Skeletal muscle tissue (tissue), 4 donors: ENCODE results near the gene ARHGAP42. TPM values are rescaled to one million over a fixed set of nuclear protein-coding genes. Genes with fewer than 3 reads are reported as not detected.

Source experiments
- H3K27ac ChIP-seq: one replicate; pipeline ENCODE4 v1.7.0; 2013; ENCODE audit warnings: mild to moderate bottlenecking, low read depth, low read length, inconsistent platforms
- H3K27me3 ChIP-seq, 3 donors: one replicate each; pipeline ENCODE4 v1.7.0; 2013; ENCODE audit warnings: low read length in 3 of 3; ENCODE audit not compliant: control insufficient read depth in 3 of 3, insufficient read depth in 3 of 3
- H3K36me3 ChIP-seq, 3 donors: one replicate each; pipeline ENCODE4 v1.7.0; 2013; ENCODE audit warnings: low read length in 3 of 3; ENCODE audit not compliant: control insufficient read depth in 3 of 3, insufficient read depth in 3 of 3
- H3K4me1 ChIP-seq, 3 donors: one replicate each; pipeline ENCODE4 v1.7.0; 2013; ENCODE audit warnings: low read length in 3 of 3, mild to moderate bottlenecking in 3 of 3; ENCODE audit not compliant: control insufficient read depth in 3 of 3, insufficient read depth in 3 of 3
- H3K4me3 ChIP-seq, 3 donors: one replicate each; pipeline ENCODE4 v1.7.0; 2013; ENCODE audit warnings: low read length in 3 of 3
- H3K9ac ChIP-seq, 3 donors: one replicate each; pipeline ENCODE4 v1.7.0; 2013; ENCODE audit warnings: low read length in 3 of 3, mild to moderate bottlenecking in 3 of 3, moderate library complexity in 2 of 3, low read depth in 1 of 3
- H3K9me3 ChIP-seq, 3 donors: one replicate each; pipeline ENCODE4 v1.7.0; 2013; ENCODE audit warnings: low read length in 3 of 3; ENCODE audit not compliant: control insufficient read depth in 3 of 3
- total RNA-seq: library from RNA; depleted of rRNA; stranded (reverse); fragments of >200 nt; gene quantifications from one replicate; pipeline ENCODE4 v1.2.3, GENCODE V29; 2014
- donor health status: Osteomylitis.

Gene ARHGAP42
- total RNA-seq, 1 donor from 2014 or later, result 23.5 TPM

- Histone ChIP-seq H3K9ac (no peak overlapping the region), H3K27me3 (no peaks in the 10 kb centered on the region), H3K36me3 (no peaks in the 10 kb centered on the region), H3K4me3 (no peak overlapping the region), H3K9me3 (no peaks in the 10 kb centered on the region), H3K4me1 (peaks cover 2 to 6% (median 4%) of the 10 kb centered on the region in 3 donors), H3K27ac (no peak overlapping the region)
These were observed 5.0 kb downstream of the ARHGAP42 start for GRCh38 chr11:100691896-100692653.

GRCh38 chr11:100695911-100696310 is 8.8 kb downstream of the ARHGAP42 start:
- Histone ChIP-seq H3K27me3 (no peaks in the 10 kb centered on the region), H3K4me3 (no peak overlapping the region), H3K9me3 (no peaks in the 10 kb centered on the region), H3K4me1 (peaks cover 0 to 2% (median 0%) of the 10 kb centered on the region in 3 donors), H3K27ac (no peak overlapping the region), H3K9ac (no peak overlapping the region), H3K36me3 (no peaks in the 10 kb centered on the region)

- no peaks in the 10 kb centered on the region for H3K27me3 ChIP-seq
- H3K9ac ChIP-seq, result no peak overlapping the region
- H3K36me3 ChIP-seq, result no peaks in the 10 kb centered on the region
- no peaks in the 10 kb centered on the region for H3K9me3 ChIP-seq
- H3K4me1 ChIP-seq, result no peaks in the 10 kb centered on the region
- H3K4me3 ChIP-seq, result no peak overlapping the region
- no peak overlapping the region for H3K27ac ChIP-seq
These were observed 16.1 kb downstream of the ARHGAP42 start for GRCh38 chr11:100703139-100703538.

DNA sequence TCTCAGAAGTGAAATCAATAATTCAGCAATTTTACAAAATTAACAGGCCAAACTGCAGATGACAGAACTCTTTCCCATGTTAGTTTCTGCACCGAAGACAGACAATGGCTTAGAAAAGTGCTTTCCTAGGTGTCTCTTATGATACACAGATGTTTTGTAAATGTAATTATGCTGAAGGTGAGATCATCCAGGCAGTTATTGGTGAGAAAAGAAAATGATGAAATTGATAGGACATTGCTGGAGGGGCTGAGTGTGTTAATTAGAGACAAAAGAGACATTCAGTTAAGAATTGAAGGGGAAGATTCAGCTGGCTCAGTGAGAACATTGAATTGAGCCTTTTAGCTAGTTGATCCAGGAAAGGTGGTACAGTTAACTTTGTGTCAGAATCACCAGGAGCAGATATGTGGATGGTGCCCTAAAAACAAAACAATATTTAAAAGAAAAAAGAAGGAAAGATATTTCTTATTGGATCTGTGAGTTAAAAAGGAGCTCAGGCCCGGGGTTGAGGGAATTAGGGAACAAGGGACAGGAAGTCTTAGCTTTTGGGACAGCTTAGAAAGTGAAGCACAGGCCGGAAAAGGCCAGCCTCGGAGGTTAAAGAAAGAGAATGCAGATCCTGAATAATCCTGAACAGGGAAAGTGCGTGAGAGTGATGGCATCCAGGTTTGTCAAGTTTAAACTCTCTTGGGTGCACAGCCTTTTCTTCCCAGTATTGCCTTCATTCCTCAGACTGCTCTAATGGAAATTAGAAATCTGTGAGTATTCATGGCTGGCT is 16.9 kb downstream of the ARHGAP42 start:
- no peak overlapping the region for H3K27ac ChIP-seq
- H3K9ac ChIP-seq, result no peak overlapping the region
- H3K27me3 ChIP-seq, result no peaks in the 10 kb centered on the region
- no peaks in the 10 kb centered on the region for H3K9me3 ChIP-seq
- no peak overlapping the region for H3K4me3 ChIP-seq
- H3K36me3 ChIP-seq, result no peaks in the 10 kb centered on the region
- no peaks in the 10 kb centered on the region for H3K4me1 ChIP-seq

DNA sequence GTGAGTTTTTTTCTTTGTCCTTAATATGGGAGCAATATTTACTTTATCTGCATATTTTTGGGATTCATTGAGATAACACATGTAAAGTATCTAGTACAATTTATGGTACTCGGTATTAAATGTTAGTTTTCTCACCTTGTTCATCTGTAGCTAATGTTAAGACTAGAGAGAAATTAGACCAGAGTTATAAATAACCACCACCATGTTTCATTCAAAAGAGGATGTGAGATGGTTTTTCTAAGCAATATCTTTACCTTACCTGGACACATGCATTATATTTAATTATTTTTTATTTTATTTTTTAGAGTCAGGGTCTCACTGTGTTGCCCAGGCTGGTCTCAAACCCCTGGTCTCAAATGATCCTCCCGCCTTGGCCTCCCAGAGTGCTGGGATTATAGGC is 18.4 kb downstream of the ARHGAP42 start:
- no peaks in the 10 kb centered on the region for H3K4me1 ChIP-seq
- H3K9me3 ChIP-seq, result no peaks in the 10 kb centered on the region
- no peaks in the 10 kb centered on the region for H3K36me3 ChIP-seq
- H3K9ac ChIP-seq, result no peak overlapping the region
- no peak overlapping the region for H3K4me3 ChIP-seq
- no peaks in the 10 kb centered on the region for H3K27me3 ChIP-seq
- H3K27ac ChIP-seq, result no peak overlapping the region

DNA sequence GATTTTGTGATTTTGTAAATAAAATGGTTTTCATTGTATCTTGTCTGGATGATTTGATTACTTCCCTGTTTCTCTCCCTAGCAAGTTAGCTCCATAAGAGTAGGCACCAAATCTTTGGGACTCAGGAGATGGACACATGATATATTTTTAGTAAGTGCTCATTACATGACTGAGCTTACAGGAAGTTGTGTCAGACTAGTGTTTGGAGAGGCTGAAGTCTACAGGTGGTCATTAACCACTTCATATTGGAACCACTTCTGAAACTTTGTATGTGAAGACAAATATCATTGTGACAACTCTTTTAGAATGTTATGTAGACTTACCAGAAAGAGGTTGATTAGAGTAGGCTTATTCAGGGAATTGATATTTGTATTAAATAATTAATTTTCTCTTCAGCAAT is 19.1 kb downstream of the ARHGAP42 start:
- Histone ChIP-seq H3K27ac (no peak overlapping the region), H3K27me3 (no peaks in the 10 kb centered on the region), H3K36me3 (no peaks in the 10 kb centered on the region), H3K4me1 (no peaks in the 10 kb centered on the region), H3K9me3 (no peaks in the 10 kb centered on the region), H3K4me3 (no peak overlapping the region), H3K9ac (no peak overlapping the region)

DNA sequence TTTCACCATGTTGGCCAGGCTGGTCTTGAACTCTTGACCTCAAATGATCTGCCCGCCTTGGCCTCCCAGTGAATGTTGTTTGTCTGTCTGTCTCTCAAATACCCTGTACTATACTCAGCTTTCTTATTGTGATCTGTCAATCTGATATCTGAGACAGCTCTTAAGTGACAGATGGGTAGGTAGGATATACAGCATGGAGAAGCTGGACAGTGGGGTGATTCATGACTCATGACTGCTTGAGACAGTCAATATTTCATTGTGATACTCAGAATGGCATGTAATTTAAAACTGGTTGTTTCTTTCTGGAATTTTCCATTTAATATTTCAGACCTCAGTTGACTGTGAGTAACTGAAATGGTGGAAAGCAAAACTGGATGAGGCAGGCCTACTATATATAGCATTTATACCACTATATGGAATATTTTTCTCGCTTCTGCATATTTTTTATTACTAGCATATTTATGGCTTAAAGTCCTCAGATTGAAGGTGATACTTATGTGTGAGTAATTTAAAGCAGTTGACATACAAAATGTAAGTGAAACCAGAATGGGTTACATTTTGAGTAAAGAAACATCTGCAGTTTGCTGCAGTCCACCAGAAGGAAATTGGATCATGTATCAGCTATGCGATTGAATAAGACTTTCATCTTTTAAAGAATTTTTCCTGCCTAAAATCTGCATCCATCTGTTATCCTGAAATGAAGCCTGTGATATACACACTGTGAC is 22.3 kb downstream of the ARHGAP42 start:
- Histone ChIP-seq H3K9me3 (no peaks in the 10 kb centered on the region), H3K9ac (no peak overlapping the region), H3K27ac (no peak overlapping the region), H3K36me3 (no peaks in the 10 kb centered on the region), H3K4me1 (no peaks in the 10 kb centered on the region), H3K4me3 (no peak overlapping the region), H3K27me3 (no peaks in the 10 kb centered on the region)

DNA sequence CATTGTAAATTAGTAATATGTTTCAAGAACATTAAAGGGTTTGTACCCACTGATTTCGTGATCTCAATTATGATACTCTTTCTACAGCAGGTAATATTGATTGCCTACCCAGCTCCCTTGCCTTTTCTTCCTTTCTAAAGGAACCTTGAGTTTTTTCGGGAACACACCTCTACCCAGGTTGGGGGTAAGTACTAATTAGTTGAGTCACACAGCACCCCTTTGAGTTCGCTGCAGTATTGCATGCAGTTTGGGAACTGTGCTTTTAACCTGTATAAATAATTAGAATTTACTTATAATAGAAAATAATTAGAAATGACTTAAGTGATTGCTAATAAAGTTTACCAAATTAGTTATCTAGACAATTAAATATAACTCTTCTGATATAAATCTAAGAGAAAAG is 24.9 kb downstream of the ARHGAP42 start:
- Histone ChIP-seq H3K4me1 (peaks cover 0 to 4% (median 0%) of the 10 kb centered on the region in 3 donors), H3K27me3 (no peaks in the 10 kb centered on the region), H3K27ac (no peak overlapping the region), H3K4me3 (no peak overlapping the region), H3K9me3 (no peaks in the 10 kb centered on the region), H3K36me3 (no peaks in the 10 kb centered on the region), H3K9ac (no peak overlapping the region)

- no peak overlapping the region for H3K9ac ChIP-seq
- no peaks in the 10 kb centered on the region for H3K27me3 ChIP-seq
- peaks cover 0 to 4% (median 0%) of the 10 kb centered on the region in 3 donors for H3K4me1 ChIP-seq
- no peaks in the 10 kb centered on the region for H3K36me3 ChIP-seq
- H3K9me3 ChIP-seq, result no peaks in the 10 kb centered on the region
- H3K4me3 ChIP-seq, result no peak overlapping the region
- no peak overlapping the region for H3K27ac ChIP-seq
These were observed 25.5 kb downstream of the ARHGAP42 start for GRCh38 chr11:100712583-100712982.
